Gastroesophageal sphincter (tissue), 3 donors: ENCODE measurements around the gene DNAI7.

Experiments
- POLR2A ChIP-seq, 2 donors: fragments of 450-650 bp; IDR thresholded peaks; one replicate each; pipeline ENCODE4 v1.6.1; 2017; ENCODE audit warnings: antibody characterized with exemption in 2 of 2, mild to moderate bottlenecking in 2 of 2, moderate library complexity in 1 of 2
- TF ChIP-seq, protein P1 (sequence below), 4 experiments: fragments of 200-600 bp in 2 of 4; fragments of 450-650 bp in 2 of 4; sonication (generic) in 1 of 4; IDR thresholded peaks; one replicate each; pipeline ENCODE4 v1.5.1; 2017 to 2019; ENCODE audit warnings: antibody characterized with exemption in 4 of 4, mild to moderate bottlenecking in 2 of 4, moderate library complexity in 2 of 4

DNA sequence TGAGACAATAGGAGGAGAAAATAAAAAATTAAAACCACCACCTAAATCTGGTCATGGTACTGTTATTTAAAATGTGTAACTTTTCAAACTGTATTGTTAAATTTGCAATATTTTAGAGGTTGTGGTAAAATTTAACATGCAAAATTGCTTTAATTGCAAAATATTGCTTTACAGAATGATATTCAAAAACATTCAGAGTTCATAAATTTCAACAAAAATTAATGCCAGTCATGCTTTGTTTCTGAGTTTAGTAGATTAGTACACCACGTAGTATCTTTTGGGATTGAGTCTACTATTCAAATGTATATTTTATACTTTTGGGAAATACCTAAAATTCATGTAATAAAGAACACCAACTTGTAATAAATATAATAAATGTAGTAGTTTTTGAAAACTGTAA is 18.4 kb upstream of the DNAI7 start:
- TF ChIP-seq, protein P1, sequence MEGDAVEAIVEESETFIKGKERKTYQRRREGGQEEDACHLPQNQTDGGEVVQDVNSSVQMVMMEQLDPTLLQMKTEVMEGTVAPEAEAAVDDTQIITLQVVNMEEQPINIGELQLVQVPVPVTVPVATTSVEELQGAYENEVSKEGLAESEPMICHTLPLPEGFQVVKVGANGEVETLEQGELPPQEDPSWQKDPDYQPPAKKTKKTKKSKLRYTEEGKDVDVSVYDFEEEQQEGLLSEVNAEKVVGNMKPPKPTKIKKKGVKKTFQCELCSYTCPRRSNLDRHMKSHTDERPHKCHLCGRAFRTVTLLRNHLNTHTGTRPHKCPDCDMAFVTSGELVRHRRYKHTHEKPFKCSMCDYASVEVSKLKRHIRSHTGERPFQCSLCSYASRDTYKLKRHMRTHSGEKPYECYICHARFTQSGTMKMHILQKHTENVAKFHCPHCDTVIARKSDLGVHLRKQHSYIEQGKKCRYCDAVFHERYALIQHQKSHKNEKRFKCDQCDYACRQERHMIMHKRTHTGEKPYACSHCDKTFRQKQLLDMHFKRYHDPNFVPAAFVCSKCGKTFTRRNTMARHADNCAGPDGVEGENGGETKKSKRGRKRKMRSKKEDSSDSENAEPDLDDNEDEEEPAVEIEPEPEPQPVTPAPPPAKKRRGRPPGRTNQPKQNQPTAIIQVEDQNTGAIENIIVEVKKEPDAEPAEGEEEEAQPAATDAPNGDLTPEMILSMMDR (IDR thresholded peaks at IDR 0.05), result no peak
- no peak for TF ChIP-seq POLR2A (IDR thresholded peaks at IDR 0.05)
